Measurements from ENCODE around the gene OCEL1. TPM values are rescaled to one million over a fixed set of nuclear protein-coding genes. Genes with fewer than 3 reads are reported as not detected.
"Not testable (repeated sequence)": the region's sequence is repeated elsewhere in the genome, so short reads cannot be mapped to it uniquely, and the experiment has no call there.

OCEL1 gene
- total RNA-seq, 1 donor, result 3.3 TPM

DNA sequence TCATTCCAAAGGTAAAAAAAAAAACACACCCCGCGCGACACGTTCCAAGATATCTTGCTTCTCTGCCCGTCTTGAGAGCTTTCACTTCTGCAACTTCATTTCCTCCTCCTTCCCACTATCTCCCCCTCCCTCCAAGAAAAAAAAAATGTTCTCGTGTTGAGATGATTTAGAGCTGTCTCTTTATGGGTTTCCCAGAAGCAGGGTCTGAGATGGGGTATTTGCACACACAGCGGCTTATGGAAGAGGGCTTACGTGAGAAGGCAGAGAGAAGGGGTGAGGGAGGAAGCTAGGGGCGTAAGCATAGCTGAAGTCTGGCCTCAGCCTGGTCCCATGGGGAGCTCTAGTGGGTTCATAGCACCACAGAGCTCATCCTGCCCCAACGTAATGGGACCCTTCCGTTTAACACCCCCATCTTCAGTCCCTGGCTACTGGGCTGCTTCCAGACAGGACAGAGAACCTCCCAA lies 42.1 kb upstream of the OCEL1 start:
- Histone ChIP-seq H3K79me2 (ENCODE audit: insufficient read depth, low read length) (no peaks in the 10 kb centered on the region), H2AFZ (ENCODE audit: low read length) (no peak overlapping the region), H3K36me3 (ENCODE audit: insufficient read depth, low read length) (peaks cover 69% of the 10 kb centered on the region), H4K20me1 (ENCODE audit: insufficient read depth, low read length) (no peaks in the 10 kb centered on the region), H3K27me3 (ENCODE audit: insufficient read depth, low read length) (no peaks in the 10 kb centered on the region), H3K4me1 (ENCODE audit: insufficient read depth, low read length) (no peaks in the 10 kb centered on the region), H3K4me2 (ENCODE audit: insufficient read depth, low read length) (no peak overlapping the region), H3K4me3 (ENCODE audit: insufficient read depth, low read length) (no peak overlapping the region), H3K9me3 (ENCODE audit: low read depth, low read length) (no peaks in the 10 kb centered on the region), H3K27ac (ENCODE audit: low read depth, low read length) (no peak overlapping the region)
- peak; percentile 46 for DNase-seq (ENCODE audit: insufficient read length, low spot score, missing footprints)
- TF ChIP-seq, protein P1, sequence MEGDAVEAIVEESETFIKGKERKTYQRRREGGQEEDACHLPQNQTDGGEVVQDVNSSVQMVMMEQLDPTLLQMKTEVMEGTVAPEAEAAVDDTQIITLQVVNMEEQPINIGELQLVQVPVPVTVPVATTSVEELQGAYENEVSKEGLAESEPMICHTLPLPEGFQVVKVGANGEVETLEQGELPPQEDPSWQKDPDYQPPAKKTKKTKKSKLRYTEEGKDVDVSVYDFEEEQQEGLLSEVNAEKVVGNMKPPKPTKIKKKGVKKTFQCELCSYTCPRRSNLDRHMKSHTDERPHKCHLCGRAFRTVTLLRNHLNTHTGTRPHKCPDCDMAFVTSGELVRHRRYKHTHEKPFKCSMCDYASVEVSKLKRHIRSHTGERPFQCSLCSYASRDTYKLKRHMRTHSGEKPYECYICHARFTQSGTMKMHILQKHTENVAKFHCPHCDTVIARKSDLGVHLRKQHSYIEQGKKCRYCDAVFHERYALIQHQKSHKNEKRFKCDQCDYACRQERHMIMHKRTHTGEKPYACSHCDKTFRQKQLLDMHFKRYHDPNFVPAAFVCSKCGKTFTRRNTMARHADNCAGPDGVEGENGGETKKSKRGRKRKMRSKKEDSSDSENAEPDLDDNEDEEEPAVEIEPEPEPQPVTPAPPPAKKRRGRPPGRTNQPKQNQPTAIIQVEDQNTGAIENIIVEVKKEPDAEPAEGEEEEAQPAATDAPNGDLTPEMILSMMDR (IDR thresholded peaks at IDR 0.05; ENCODE audit: extremely low read depth, low read depth, low read length), result no peak

DNA sequence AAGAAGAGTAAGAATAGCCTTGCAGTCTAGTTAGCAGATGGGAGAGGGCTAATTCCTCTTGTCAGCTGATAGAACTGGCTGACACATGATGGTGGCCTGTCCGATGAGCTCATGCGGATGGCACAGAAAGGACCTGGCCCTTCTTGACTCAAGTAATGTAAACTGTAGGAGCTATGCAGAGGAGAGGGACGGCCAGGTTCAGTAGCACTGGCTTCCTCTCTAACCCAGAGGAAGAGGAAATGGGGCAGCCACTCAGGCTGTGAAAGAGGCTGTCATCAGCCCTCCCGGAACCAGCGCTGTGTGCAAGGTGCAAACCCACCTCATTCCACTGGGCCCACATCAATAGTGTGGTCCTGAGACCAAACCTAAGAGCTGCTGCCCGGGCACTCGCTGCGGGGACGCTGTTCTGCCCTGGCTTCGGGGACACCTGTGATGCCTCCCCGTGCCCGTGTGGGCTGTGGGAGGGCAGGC lies 41.6 kb upstream of the OCEL1 start:
- H3K27me3 ChIP-seq (ENCODE audit: insufficient read depth, low read length), result no peaks in the 10 kb centered on the region

DNA sequence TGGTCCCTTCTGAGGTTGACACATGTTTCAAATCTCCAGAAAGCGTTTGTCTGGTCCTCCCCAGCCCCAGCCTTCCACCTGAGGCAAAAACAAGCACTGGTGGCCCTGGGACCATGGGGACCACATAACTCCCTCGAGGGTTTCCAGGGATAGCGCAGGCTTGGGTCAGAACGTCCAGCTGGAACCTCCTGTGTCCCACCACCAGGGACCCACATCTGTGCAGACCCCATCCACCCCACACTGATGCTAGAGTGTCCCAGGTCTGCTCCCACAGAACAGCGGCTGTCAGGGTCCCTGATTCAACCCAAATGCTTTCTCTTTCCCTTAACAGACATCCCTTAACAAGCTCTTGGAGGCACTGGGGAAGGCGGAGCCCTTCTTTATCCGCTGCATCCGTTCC lies 40.4 kb upstream of the OCEL1 start:
- TF ChIP-seq, protein P1 (IDR thresholded peaks at IDR 0.05; ENCODE audit: extremely low read depth, low read depth, low read length), result no peak
- no peak for DNase-seq (ENCODE audit: insufficient read length, low spot score, missing footprints)
- Histone ChIP-seq H3K4me2 (ENCODE audit: insufficient read depth, low read length) (no peak overlapping the region), H3K27ac (ENCODE audit: low read depth, low read length) (no peak overlapping the region), H4K20me1 (ENCODE audit: insufficient read depth, low read length) (no peaks in the 10 kb centered on the region), H3K4me1 (ENCODE audit: insufficient read depth, low read length) (no peaks in the 10 kb centered on the region), H3K79me2 (ENCODE audit: insufficient read depth, low read length) (no peaks in the 10 kb centered on the region), H2AFZ (ENCODE audit: low read length) (no peak overlapping the region), H3K4me3 (ENCODE audit: insufficient read depth, low read length) (no peak overlapping the region), H3K36me3 (ENCODE audit: insufficient read depth, low read length) (peaks cover 77% of the 10 kb centered on the region), H3K9me3 (ENCODE audit: low read depth, low read length) (no peaks in the 10 kb centered on the region), H3K27me3 (ENCODE audit: insufficient read depth, low read length) (no peaks in the 10 kb centered on the region)

More for the DNA sequence above, 41.6 kb upstream of the OCEL1 start:
- Histone ChIP-seq H4K20me1 (ENCODE audit: insufficient read depth, low read length) (no peaks in the 10 kb centered on the region), H3K4me3 (ENCODE audit: insufficient read depth, low read length) (no peak overlapping the region), H3K4me2 (ENCODE audit: insufficient read depth, low read length) (no peak overlapping the region), H3K4me1 (ENCODE audit: insufficient read depth, low read length) (no peaks in the 10 kb centered on the region), H2AFZ (ENCODE audit: low read length) (no peak overlapping the region), H3K79me2 (ENCODE audit: insufficient read depth, low read length) (no peaks in the 10 kb centered on the region), H3K9me3 (ENCODE audit: low read depth, low read length) (no peaks in the 10 kb centered on the region), H3K27ac (ENCODE audit: low read depth, low read length) (no peak overlapping the region), H3K36me3 (ENCODE audit: insufficient read depth, low read length) (peaks cover 74% of the 10 kb centered on the region)
- peak; percentile 62 for DNase-seq (ENCODE audit: insufficient read length, low spot score, missing footprints)
- TF ChIP-seq, protein P1 (IDR thresholded peaks at IDR 0.05; ENCODE audit: extremely low read depth, low read depth, low read length), result no peak

DNA sequence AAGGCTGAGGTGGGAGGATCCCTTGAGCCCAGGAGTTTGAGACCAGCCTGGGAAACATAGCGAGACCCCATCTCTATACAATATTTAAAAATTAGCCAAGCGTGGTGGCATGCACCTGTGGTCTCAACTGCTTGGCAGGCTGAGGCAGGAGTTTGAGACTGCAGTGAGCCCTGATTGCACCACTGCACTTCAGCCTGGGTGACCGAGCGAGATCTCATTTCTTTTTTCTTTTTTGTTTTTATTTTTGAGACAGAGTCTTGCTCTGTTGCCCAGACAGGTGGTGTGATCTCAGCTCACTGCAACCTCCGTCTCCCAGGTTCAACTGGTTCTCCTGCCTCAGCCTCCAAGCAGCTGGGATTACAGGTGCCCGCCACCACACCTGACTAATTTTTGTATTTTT lies 34.3 kb upstream of the OCEL1 start:
- H4K20me1 ChIP-seq (ENCODE audit: insufficient read depth, low read length); H3K9me3 ChIP-seq (ENCODE audit: low read depth, low read length); H3K79me2 ChIP-seq (ENCODE audit: insufficient read depth, low read length); H3K27ac ChIP-seq (ENCODE audit: low read depth, low read length); DNase-seq (ENCODE audit: insufficient read length, low spot score, missing footprints); H3K4me3 ChIP-seq (ENCODE audit: insufficient read depth, low read length); H2AFZ ChIP-seq (ENCODE audit: low read length); H3K4me1 ChIP-seq (ENCODE audit: insufficient read depth, low read length); H3K4me2 ChIP-seq (ENCODE audit: insufficient read depth, low read length); H3K27me3 ChIP-seq (ENCODE audit: insufficient read depth, low read length): not testable (repeated sequence)
- peaks cover 70% of the 10 kb centered on the region for H3K36me3 ChIP-seq (ENCODE audit: insufficient read depth, low read length)
